Neural progenitor cell (in vitro differentiated cells): ENCODE results near the gene PACRG. TPM values are rescaled to one million over a fixed set of nuclear protein-coding genes. Genes with fewer than 3 reads are reported as not detected.

Source experiments
- DNase-seq: peaks from one replicate; pipeline ENCODE4 v3.0.0-alpha.2; 2016; ENCODE audit warnings: low spot score
- H2AFZ ChIP-seq: fragments of 200-600 bp; sonication (generic); replicated peaks from 2 replicates; pipeline ENCODE4 v1.6.1; 2016; ENCODE audit warnings: antibody characterized with exemption
- H3F3A ChIP-seq: fragments of 200-600 bp; sonication (generic); 2 replicates; pipeline ENCODE4 v1.6.1; 2016; ENCODE audit warnings: antibody characterized with exemption, low read depth
- H3K27ac ChIP-seq: fragments of 200-600 bp; sonication (generic); 2 replicates; pipeline ENCODE4 v1.5.1; 2016; ENCODE audit warnings: mild to moderate bottlenecking
- H3K27me3 ChIP-seq: fragments of 200-600 bp; sonication (generic); 2 replicates; pipeline ENCODE4 v1.6.1; 2016; ENCODE audit warnings: mild to moderate bottlenecking, moderate library complexity
- H3K36me3 ChIP-seq: fragments of 200-600 bp; sonication (generic); 2 replicates; pipeline ENCODE4 v1.5.1; 2016
- H3K4me1 ChIP-seq: fragments of 200-600 bp; sonication (generic); 2 replicates; pipeline ENCODE4 v1.6.1; 2016; ENCODE audit warnings: mixed run types
- H3K4me2 ChIP-seq: fragments of 200-600 bp; sonication (generic); 2 replicates; pipeline ENCODE4 v1.6.1; 2016
- H3K4me3 ChIP-seq: fragments of 200-600 bp; sonication (generic); 2 replicates; pipeline ENCODE4 v1.5.1; 2016
- H3K79me2 ChIP-seq: fragments of 200-600 bp; sonication (generic); 2 replicates; pipeline ENCODE4 v1.6.1; 2016; ENCODE audit warnings: low read depth
- H3K9ac ChIP-seq: fragments of 200-600 bp; sonication (generic); 2 replicates; pipeline ENCODE4 v1.6.1; 2016
- H3K9me3 ChIP-seq: fragments of 200-600 bp; sonication (generic); 2 replicates; pipeline ENCODE4 v1.5.1; 2016; ENCODE audit warnings: low read depth
- H4K20me1 ChIP-seq: fragments of 200-600 bp; sonication (generic); 2 replicates; pipeline ENCODE4 v1.6.1; 2016; ENCODE audit warnings: low read depth
- H3K27ac Mint-ChIP-seq: 3 replicates; pipeline ENCODE4 v1.8.0; 2021; ENCODE audit warnings: mixed read lengths
- H3K27me3 Mint-ChIP-seq: 2 replicates; pipeline ENCODE4 v1.8.0; 2022; ENCODE audit warnings: low read depth, mild to moderate bottlenecking, inconsistent platforms, moderate library complexity, mixed read lengths; ENCODE audit not compliant: insufficient read depth
- H3K36me3 Mint-ChIP-seq: 3 replicates; pipeline ENCODE4 v1.8.0; 2021; ENCODE audit warnings: mixed read lengths
- H3K4me1 Mint-ChIP-seq: 3 replicates; pipeline ENCODE4 v1.8.0; 2021; ENCODE audit warnings: mixed read lengths
- H3K4me3 Mint-ChIP-seq: 3 replicates; pipeline ENCODE4 v1.8.0; 2021; ENCODE audit warnings: mild to moderate bottlenecking, moderate library complexity, mixed read lengths
- H3K9me3 Mint-ChIP-seq: 3 replicates; pipeline ENCODE4 v1.8.0; 2020; ENCODE audit warnings: mixed read lengths
- EZH2 ChIP-seq: fragments of 200-600 bp; sonication (generic); IDR thresholded peaks from 2 replicates; pipeline ENCODE4 v1.6.1; 2017; ENCODE audit warnings: antibody characterized with exemption, mild to moderate bottlenecking, moderate library complexity
- EZH2phosphoT487 ChIP-seq: fragments of 200-600 bp; sonication (generic); IDR thresholded peaks from 2 replicates; pipeline ENCODE4 v1.6.1; 2017; ENCODE audit warnings: antibody characterized with exemption
- total RNA-seq: library from RNA; depleted of rRNA; stranded (reverse); fragments of >200 nt; gene quantifications from 2 replicates; pipeline ENCODE4 v1.2.3, GENCODE V29; 2015; ENCODE audit warnings: low replicate concordance
- TF ChIP-seq, protein P1 (sequence below): fragments of 200-600 bp; sonication (generic); IDR thresholded peaks from 2 replicates; pipeline ENCODE4 v1.5.1; 2017; ENCODE audit warnings: antibody characterized with exemption, mild to moderate bottlenecking

PACRG gene
- total RNA-seq, 1 donor from 2014 or later = 0.30 TPM

- H3K27ac Mint-ChIP-seq = no peak overlapping the region
- Histone ChIP-seq H3K27me3 (no peaks in the 10 kb centered on the region), H3K27ac (no peak overlapping the region), H3K36me3 (no peaks in the 10 kb centered on the region), H3F3A (no peaks in the 10 kb centered on the region), H3K9me3 (no peaks in the 10 kb centered on the region), H3K4me2 (peak overlapping the region; percentile 15), H2AFZ (peak overlapping the region; percentile 54), H3K79me2 (no peaks in the 10 kb centered on the region), H3K9ac (no peak overlapping the region), H3K4me1 (peaks cover 10% of the 10 kb centered on the region), H3K4me3 (no peak overlapping the region), H4K20me1 (no peaks in the 10 kb centered on the region)
- no peak overlapping the region for H3K4me3 Mint-ChIP-seq
- TF ChIP-seq, protein P1, sequence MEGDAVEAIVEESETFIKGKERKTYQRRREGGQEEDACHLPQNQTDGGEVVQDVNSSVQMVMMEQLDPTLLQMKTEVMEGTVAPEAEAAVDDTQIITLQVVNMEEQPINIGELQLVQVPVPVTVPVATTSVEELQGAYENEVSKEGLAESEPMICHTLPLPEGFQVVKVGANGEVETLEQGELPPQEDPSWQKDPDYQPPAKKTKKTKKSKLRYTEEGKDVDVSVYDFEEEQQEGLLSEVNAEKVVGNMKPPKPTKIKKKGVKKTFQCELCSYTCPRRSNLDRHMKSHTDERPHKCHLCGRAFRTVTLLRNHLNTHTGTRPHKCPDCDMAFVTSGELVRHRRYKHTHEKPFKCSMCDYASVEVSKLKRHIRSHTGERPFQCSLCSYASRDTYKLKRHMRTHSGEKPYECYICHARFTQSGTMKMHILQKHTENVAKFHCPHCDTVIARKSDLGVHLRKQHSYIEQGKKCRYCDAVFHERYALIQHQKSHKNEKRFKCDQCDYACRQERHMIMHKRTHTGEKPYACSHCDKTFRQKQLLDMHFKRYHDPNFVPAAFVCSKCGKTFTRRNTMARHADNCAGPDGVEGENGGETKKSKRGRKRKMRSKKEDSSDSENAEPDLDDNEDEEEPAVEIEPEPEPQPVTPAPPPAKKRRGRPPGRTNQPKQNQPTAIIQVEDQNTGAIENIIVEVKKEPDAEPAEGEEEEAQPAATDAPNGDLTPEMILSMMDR = no peak
- H3K9me3 Mint-ChIP-seq = peaks cover 4% of the 10 kb centered on the region
- peaks cover 34% of the 10 kb centered on the region for H3K4me1 Mint-ChIP-seq
- peaks cover 6% of the 10 kb centered on the region for H3K27me3 Mint-ChIP-seq
- DNase-seq = peak; percentile 23
- no peaks in the 10 kb centered on the region for H3K36me3 Mint-ChIP-seq
These were observed 458.0 kb downstream of the PACRG start for GRCh38 chr6:163185744-163186143.

GRCh38 chr6:163186527-163186926 is 458.8 kb downstream of the PACRG start:
- Mint-ChIP-seq H3K4me1 (peaks cover 31% of the 10 kb centered on the region), H3K4me3 (no peak overlapping the region), H3K9me3 (peaks cover 3% of the 10 kb centered on the region), H3K27me3 (peaks cover 7% of the 10 kb centered on the region), H3K36me3 (no peaks in the 10 kb centered on the region), H3K27ac (peak overlapping the region; percentile 46)
- Histone ChIP-seq H3K79me2 (no peaks in the 10 kb centered on the region), H2AFZ (no peak overlapping the region), H3K27ac (no peak overlapping the region), H3K4me1 (peaks cover 10% of the 10 kb centered on the region), H3F3A (no peaks in the 10 kb centered on the region), H4K20me1 (no peaks in the 10 kb centered on the region), H3K4me3 (no peak overlapping the region), H3K4me2 (no peak overlapping the region), H3K9me3 (no peaks in the 10 kb centered on the region), H3K9ac (no peak overlapping the region), H3K27me3 (no peaks in the 10 kb centered on the region), H3K36me3 (no peaks in the 10 kb centered on the region)
- TF ChIP-seq EZH2 = no peak
- no peak for TF ChIP-seq EZH2phosphoT487
- TF ChIP-seq, protein P1 = no peak
- DNase-seq = no peak

DNA sequence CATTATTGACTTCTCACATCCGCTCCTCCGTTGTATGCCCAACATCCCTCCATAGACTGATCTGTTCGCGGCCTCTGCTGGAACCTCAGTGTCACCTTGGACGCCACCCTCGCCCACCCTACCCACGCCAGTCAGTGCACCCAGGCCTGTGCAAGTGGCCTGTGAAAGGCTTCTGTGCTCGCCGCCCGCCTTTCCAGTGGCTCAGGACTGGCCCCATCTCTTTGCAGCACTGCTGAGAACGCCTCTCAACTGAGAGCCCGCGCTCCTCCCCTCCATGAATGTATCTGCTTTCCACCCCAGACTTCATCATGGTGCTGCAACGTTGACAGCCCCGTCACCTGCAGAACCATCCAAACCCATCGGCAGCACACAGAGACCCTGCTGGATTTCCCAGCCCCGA is 459.4 kb downstream of the PACRG start:
- H3K27ac ChIP-seq = no peak overlapping the region
- H3K4me1 ChIP-seq = peaks cover 10% of the 10 kb centered on the region
- no peaks in the 10 kb centered on the region for H3F3A ChIP-seq
- Mint-ChIP-seq H3K4me3 (no peak overlapping the region), H3K9me3 (peaks cover 2% of the 10 kb centered on the region), H3K4me1 (peaks cover 25% of the 10 kb centered on the region), H3K36me3 (no peaks in the 10 kb centered on the region), H3K27ac (peak overlapping the region; percentile 75), H3K27me3 (peaks cover 7% of the 10 kb centered on the region)
- no peak overlapping the region for H3K4me3 ChIP-seq
- no peaks in the 10 kb centered on the region for H3K36me3 ChIP-seq
- no peaks in the 10 kb centered on the region for H3K79me2 ChIP-seq
- no peaks in the 10 kb centered on the region for H4K20me1 ChIP-seq
- no peaks in the 10 kb centered on the region for H3K9me3 ChIP-seq
- TF ChIP-seq EZH2 (no peak), EZH2phosphoT487 (no peak)
- TF ChIP-seq, protein P1 = no peak
- no peak for DNase-seq
- no peak overlapping the region for H3K4me2 ChIP-seq
- no peak overlapping the region for H2AFZ ChIP-seq
- no peak overlapping the region for H3K9ac ChIP-seq
- no peaks in the 10 kb centered on the region for H3K27me3 ChIP-seq
